ENCODE measurements around the gene HYLS1. TPM values are rescaled to one million over a fixed set of nuclear protein-coding genes. Genes with fewer than 3 reads are reported as not detected.

Gene HYLS1
- total RNA-seq, 2 experiments from 2014 or later, result 1.2 to 1.3 TPM

DNA sequence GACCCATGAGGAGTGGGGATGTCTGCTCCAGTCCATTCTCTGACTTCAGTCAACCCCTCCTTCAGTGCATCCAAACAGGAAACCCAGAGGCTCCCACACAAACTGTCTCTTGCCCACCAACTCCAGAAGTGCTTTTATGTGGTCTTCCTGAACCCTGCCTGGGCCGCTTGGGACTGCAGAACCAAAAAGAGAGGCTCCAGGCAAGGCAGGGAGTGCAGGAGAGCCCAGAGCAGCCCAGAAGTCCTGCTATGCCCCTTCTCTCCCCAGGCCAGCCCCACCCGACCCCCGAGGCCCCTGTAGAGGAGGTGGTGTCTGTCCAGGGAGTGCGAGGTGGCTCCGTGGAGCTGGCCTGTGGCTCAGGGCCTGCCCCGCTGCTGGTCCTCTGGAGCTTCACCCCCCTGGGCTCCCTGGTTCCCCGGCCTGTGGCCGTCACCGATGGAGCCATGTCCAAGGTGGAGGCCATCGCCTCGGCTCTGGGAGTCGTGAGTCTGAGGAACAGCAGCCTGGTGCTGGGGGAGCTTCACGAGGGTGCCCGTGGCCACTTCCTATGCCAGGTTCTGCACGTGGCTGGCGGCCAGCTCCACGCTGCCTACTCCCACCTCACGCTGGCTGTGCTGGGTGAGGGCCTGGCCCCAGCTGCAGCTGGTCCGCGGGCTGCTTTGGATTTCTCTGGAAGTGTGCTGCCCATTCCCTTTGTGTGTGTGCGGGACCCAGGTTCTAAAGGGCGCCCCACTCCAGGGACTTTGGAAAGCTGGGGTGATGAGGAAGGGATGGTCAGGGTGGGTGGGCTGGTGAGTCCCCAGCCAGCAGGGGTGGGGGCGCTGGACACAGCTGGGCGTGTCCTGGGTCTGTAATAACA is 60.2 kb downstream of the HYLS1 start:
- POLR2A ChIA-PET, result no interaction called here
- no peak overlapping the region for H3K27ac ChIP-seq (ENCODE audit: low read depth in 1 of 2, low read length in 2 of 2)
- H3K4me1 ChIP-seq (ENCODE audit: insufficient read depth, low read length), result no peaks in the 10 kb centered on the region
- no peaks in the 10 kb centered on the region for H3K27me3 Mint-ChIP-seq
- DNase-seq (no peak), ATAC-seq (ENCODE audit: poor library complexity) (no peak)
- TF ChIP-seq, protein P1, sequence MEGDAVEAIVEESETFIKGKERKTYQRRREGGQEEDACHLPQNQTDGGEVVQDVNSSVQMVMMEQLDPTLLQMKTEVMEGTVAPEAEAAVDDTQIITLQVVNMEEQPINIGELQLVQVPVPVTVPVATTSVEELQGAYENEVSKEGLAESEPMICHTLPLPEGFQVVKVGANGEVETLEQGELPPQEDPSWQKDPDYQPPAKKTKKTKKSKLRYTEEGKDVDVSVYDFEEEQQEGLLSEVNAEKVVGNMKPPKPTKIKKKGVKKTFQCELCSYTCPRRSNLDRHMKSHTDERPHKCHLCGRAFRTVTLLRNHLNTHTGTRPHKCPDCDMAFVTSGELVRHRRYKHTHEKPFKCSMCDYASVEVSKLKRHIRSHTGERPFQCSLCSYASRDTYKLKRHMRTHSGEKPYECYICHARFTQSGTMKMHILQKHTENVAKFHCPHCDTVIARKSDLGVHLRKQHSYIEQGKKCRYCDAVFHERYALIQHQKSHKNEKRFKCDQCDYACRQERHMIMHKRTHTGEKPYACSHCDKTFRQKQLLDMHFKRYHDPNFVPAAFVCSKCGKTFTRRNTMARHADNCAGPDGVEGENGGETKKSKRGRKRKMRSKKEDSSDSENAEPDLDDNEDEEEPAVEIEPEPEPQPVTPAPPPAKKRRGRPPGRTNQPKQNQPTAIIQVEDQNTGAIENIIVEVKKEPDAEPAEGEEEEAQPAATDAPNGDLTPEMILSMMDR (IDR thresholded peaks at IDR 0.05), result no peak
- H3K36me3 Mint-ChIP-seq (ENCODE audit: low read depth), result no peaks in the 10 kb centered on the region
- CTCF ChIA-PET, result no interaction called here
- H3K4me3 ChIP-seq (ENCODE audit: low read length), result no peak overlapping the region
- H3K4me1 Mint-ChIP-seq (ENCODE audit: low read depth), result no peaks in the 10 kb centered on the region
- H3K9me3 ChIP-seq (ENCODE audit: control insufficient read depth in 1 of 2, insufficient read depth in 1 of 2, low read length in 2 of 2), result no peaks in the 10 kb centered on the region
- H3K36me3 ChIP-seq (ENCODE audit: insufficient read depth, low read length), result no peaks in the 10 kb centered on the region
- no peak overlapping the region for H3K4me3 Mint-ChIP-seq
- H3K27ac Mint-ChIP-seq, result no peak overlapping the region
- H3K27me3 ChIP-seq (ENCODE audit: control insufficient read depth in 1 of 2, insufficient read depth in 2 of 2, low read length in 2 of 2), result peaks cover 0 to 3% of the 10 kb centered on the region in 2 experiments
- intact Hi-C loops (cut with DNase I, micrococcal nuclease), result no loop called here
- no peaks in the 10 kb centered on the region for H3K9me3 Mint-ChIP-seq

- Mint-ChIP-seq H3K36me3 (ENCODE audit: low read depth) (no peaks in the 10 kb centered on the region), H3K4me3 (no peak overlapping the region), H3K4me1 (ENCODE audit: low read depth) (no peaks in the 10 kb centered on the region), H3K27me3 (no peaks in the 10 kb centered on the region), H3K27ac (no peak overlapping the region), H3K9me3 (no peaks in the 10 kb centered on the region)
- H3K4me1 ChIP-seq (ENCODE audit: insufficient read depth, low read length), result no peaks in the 10 kb centered on the region
- H3K27ac ChIP-seq (ENCODE audit: low read depth in 1 of 2, low read length in 2 of 2), result no peak overlapping the region
- H3K36me3 ChIP-seq (ENCODE audit: insufficient read depth, low read length), result no peaks in the 10 kb centered on the region
- H3K9me3 ChIP-seq (ENCODE audit: control insufficient read depth in 1 of 2, insufficient read depth in 1 of 2, low read length in 2 of 2), result no peaks in the 10 kb centered on the region
- ChIA-PET POLR2A (no interaction called here), CTCF (no interaction called here)
- no peak for ATAC-seq (ENCODE audit: poor library complexity)
- TF ChIP-seq, protein P1 (IDR thresholded peaks at IDR 0.05), result no peak
- intact Hi-C loops (cut with DNase I, micrococcal nuclease), result no loop called here
- H3K4me3 ChIP-seq (ENCODE audit: low read length), result no peak overlapping the region
- no peaks in the 10 kb centered on the region for H3K27me3 ChIP-seq (ENCODE audit: control insufficient read depth in 1 of 2, insufficient read depth in 2 of 2, low read length in 2 of 2)
- no peak for DNase-seq
Measured at GRCh38 chr11:125948278-125949051, 61.0 kb downstream of the HYLS1 start.

GRCh38 chr11:125949271-125950177 is 62.1 kb downstream of the HYLS1 start:
- no peaks in the 10 kb centered on the region for H3K9me3 ChIP-seq (ENCODE audit: control insufficient read depth in 1 of 2, insufficient read depth in 1 of 2, low read length in 2 of 2)
- ATAC-seq (ENCODE audit: poor library complexity) (no peak), DNase-seq (no peak)
- H3K27me3 ChIP-seq (ENCODE audit: control insufficient read depth in 1 of 2, insufficient read depth in 2 of 2, low read length in 2 of 2), result no peaks in the 10 kb centered on the region
- intact Hi-C loops (cut with DNase I, micrococcal nuclease), result no loop called here
- no peaks in the 10 kb centered on the region for H3K4me1 Mint-ChIP-seq (ENCODE audit: low read depth)
- CTCF ChIA-PET, result no interaction called here
- no peak overlapping the region for H3K4me3 Mint-ChIP-seq
- POLR2A ChIA-PET, result no interaction called here
- no peaks in the 10 kb centered on the region for H3K9me3 Mint-ChIP-seq
- H3K27ac ChIP-seq (ENCODE audit: low read depth in 1 of 2, low read length in 2 of 2), result no peak overlapping the region
- H3K4me1 ChIP-seq (ENCODE audit: insufficient read depth, low read length), result no peaks in the 10 kb centered on the region
- no peaks in the 10 kb centered on the region for H3K27me3 Mint-ChIP-seq
- no peak overlapping the region for H3K27ac Mint-ChIP-seq
- H3K36me3 ChIP-seq (ENCODE audit: insufficient read depth, low read length), result no peaks in the 10 kb centered on the region
- H3K4me3 ChIP-seq (ENCODE audit: low read length), result no peak overlapping the region
- H3K36me3 Mint-ChIP-seq (ENCODE audit: low read depth), result no peaks in the 10 kb centered on the region
- TF ChIP-seq, protein P1 (IDR thresholded peaks at IDR 0.05), result no peak

Data from CD4-positive, alpha-beta T cell (primary cell).